IPS-NIHi11 (cell line): ENCODE data around the gene SMAD9.
"Not testable (repeated sequence)": the region's sequence is repeated elsewhere in the genome, so short reads cannot be mapped to it uniquely, and the experiment has no call there.

Experiments
- DNase-seq: peaks from one replicate; pipeline ENCODE4 v3.0.0; 2012; ENCODE audit warnings: mixed read lengths, low spot score

The SMAD9 gene

GRCh38 chr13:36910545-36910944, 9.5 kb downstream of the SMAD9 start:
- no peak for DNase-seq

GRCh38 chr13:36907821-36908220, 12.2 kb downstream of the SMAD9 start:
- no peak for DNase-seq

DNA sequence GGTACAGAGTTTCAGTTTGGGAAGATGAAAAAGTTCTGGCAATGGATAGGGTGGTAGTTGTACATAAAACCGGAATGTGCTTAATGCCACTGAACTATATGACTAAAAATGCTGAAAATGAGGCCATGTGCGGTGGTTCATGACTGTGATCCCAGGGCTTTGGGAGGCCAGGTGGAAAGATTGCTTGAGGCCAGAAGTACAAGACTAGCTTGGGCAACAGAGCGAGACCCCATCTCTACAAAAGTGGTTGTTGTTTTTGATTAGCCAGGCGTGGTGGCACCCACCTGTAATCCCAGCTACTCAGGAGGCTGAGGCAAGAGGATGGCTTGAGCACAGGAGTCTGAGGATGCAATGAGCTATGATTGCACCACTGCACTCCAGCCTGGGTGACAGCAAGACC, 12.8 kb downstream of the SMAD9 start:
- DNase-seq = no peak

GRCh38 chr13:36905944-36906343, 14.1 kb downstream of the SMAD9 start:
- no peak for DNase-seq

DNA sequence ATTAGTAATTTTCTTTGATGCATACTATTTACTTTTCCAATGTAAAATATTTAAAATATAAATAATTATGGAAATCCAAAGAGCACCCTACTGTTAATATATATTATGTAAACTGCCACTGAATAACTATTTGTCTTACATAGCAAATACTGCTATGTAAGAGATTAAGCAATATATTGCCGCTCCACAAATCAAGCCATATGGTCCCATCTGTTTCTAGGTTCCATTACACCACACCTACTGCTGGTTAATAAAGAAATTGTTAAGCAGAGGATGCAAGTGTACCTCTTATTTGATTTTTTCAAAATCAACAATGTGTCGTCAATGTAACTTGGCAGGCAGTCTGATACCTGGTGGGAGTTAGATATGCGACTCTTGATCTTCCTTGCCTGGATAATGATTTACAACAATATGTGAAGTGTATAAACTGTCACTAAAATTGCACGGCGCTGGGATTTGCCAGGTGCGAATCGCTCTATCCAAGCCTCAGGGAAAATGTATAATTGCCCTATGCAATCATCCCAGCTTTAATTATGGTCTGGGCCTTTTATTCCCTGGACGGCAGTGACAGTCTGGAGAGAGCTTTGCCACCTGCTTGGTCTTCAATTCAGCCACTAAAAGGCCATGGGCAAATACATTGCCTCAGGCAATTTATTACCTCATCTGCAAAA, 16.0 kb downstream of the SMAD9 start:
- DNase-seq = no peak

DNA sequence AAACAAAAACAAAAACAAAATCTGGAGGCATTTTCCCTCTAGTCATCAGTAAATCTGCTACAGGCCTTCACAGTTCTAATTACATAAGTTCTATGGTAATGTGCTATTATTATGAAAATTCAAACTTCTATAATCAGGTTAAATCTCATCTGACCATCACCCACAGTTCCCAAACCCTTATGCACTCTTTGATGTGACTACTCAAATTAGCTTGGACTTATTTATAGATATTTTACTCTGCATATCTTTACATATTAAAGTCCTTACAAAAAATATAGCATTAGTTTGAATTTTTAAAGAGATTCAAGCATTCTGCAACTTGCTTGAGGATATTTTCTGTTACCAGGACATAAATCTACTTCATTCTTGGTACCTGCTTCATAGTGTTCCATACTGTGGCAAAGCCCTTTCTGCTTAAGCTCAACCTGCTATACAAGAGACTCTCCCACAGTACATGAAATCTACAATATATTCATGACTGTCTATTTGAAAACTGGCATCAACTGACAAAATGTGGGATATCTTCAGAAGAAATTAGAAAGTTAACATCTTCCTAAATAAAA, 22.9 kb downstream of the SMAD9 start:
- no peak for DNase-seq

DNA sequence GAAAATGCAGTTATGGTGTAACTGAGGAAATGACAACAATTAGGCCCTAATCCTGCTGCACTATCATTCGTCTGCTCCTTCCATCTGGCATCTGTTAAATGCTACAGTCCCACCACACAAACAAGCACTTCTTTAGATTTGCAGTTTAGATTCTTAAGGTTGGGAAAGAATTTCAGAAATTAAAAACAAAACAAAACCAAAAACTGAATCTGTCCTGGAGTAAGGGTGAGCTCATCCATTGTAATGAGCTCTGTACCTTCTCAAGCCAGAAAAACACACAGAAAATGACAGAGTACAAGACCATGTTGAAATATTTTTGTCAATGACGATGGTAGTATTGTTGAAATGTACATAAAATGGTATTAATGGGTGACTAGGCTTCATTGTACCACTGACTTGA, 28.3 kb downstream of the SMAD9 start:
- DNase-seq = no peak

- no peak for DNase-seq
Observed at GRCh38 chr13:36888645-36889044, 31.4 kb downstream of the SMAD9 start.

- DNase-seq = no peak
Observed at GRCh38 chr13:36887758-36888521, 32.1 kb downstream of the SMAD9 start.

GRCh38 chr13:36885901-36886300, 34.1 kb downstream of the SMAD9 start:
- no peak for DNase-seq

DNA sequence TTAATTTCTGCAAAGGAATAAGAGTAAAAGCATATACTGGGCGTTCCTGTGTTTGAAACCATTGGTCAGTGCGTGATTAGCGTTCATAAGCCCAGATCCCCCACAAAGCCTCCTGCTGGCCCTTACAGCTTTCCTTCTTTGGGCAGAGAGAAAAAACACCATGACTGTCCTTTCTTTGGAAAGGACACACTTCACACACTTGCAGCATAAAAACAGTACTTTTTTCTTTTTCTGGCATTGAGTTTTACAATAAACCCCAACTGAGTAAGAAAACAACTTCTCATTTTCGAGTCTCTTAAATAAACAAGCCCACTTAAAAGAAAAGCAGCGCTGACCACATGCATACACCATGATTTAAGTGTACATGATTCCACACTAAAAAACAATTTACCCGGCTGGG, 35.8 kb downstream of the SMAD9 start:
- no peak for DNase-seq

GRCh38 chr13:36883824-36884223, 36.2 kb downstream of the SMAD9 start:
- no peak for DNase-seq

DNA sequence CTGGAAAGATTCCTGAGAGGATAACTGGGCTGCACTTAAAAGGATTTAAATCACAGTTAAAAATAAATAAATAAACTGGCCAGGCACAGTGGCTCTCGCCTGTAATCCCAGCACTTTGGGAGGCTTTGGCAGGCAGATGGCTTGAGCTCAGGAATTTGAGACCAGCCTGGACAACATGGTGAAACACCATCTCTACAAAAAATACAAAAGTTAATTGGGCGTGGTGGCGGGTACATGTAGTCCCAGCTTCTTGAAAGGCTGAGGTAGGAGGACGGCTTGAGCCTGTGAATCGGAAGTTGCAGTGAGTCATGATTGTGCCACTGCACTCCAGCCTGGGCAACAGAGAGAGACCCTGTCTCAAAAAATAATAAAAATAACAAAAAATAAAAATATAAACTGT, 36.6 kb downstream of the SMAD9 start:
- DNase-seq = not testable (repeated sequence)

DNA sequence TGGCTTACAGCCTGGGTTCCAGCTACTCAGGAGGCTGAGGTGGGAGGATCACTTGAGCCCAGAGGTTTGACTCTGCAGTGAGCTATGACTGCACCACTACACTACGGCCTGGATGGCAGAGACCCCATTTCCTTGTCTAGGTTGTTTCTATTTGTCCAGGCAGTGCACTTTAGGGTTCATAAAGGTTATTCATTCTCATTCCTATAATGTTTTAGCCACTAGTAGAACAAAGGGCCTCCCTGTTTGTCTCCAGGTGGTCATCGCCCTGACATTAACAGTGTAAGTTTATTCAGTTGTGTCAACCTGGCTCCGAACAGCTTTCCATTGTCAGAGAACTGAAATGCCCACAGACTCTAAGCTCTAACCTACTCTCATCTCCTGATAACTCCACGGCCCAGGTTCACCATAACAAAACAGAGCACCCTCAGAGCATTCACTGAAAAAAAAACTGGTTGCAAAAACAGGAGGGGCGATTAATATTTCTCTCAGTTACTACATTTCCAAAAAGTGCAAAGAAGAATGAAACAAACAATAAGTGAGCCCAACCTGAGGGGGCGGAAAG, 37.1 kb downstream of the SMAD9 start:
- no peak for DNase-seq

DNA sequence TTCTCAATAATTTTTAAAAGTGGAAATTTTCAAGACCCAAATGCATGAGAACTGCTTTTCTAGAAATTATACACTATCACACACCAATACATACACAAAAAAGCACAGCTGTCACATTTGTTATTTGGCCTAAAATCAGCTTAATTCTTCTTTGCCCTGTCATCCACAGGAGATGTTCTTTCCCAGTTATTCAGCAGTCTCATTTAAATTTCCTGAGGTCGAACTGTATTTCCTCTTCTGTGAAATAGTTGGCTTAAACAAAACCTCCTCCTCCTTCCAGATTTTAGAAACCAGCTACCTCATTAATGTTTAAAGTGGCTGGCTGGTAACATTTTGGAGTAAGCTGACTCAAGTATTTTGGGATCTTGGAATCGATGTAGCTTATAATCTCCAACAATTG, 39.1 kb downstream of the SMAD9 start:
- DNase-seq = no peak

- no peak for DNase-seq
Observed at GRCh38 chr13:36879218-36879938, 40.7 kb downstream of the SMAD9 start.

DNA sequence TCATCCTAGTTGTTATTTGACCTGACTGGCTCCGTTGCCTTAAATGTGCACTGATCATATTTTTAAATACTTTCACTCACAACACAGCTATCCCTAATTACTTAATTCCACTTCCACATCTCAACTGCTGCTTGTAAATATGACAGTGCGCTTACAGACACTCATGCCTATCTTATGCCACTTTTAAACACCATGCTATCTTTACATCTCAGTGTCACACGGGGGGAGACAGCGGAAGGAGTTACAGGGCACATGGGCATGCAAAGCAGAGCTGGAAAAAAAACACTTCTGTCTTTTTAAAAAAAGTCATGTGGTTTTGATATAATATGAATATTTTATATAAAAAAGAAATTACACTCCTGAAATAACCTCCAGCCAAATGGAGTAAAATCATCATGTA, 44.1 kb downstream of the SMAD9 start:
- DNase-seq = no peak

DNA sequence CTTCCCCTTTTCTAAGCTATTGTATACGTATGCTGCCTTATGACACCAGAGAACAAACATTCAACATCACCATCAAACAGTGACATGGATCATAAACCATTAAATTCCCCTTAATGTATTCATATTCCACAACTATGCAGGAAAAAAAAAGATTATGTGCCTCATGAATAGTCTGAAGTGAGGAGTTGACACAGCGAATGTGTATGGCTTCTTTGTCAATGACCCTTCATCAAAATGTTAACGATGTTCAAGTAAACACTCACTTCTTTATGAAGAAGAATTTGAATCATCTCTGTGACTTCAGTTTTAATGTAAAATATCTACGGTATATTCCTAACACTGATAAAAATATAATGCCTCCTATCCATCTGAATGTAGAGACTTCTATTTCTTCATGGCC, 44.6 kb downstream of the SMAD9 start:
- DNase-seq = no peak

DNA sequence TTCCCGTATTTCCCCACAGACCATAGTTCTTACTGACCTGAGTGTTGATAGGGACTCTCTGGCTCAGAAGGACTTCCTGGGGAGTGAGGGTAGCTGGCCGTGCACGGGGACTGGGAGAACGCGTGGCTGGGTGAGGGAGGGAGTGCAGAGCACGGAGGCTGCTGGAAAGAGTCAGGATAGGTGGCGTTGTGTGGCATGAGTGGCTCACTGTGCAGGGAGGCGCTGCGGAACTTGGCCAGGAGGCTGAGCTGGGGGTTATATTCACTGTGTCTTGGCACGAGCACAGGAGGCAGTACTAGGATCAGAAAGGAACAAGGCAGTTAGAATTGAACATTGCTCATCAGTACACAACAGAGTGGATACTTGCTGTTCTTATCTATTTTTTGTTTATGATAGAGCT, 47.4 kb downstream of the SMAD9 start:
- peak; percentile 19 for DNase-seq

- no peak for DNase-seq
Observed at GRCh38 chr13:36870050-36870692, 49.9 kb downstream of the SMAD9 start.

GRCh38 chr13:36866232-36866631, 53.8 kb downstream of the SMAD9 start:
- no peak for DNase-seq

- DNase-seq = no peak
Observed at GRCh38 chr13:36865265-36865664, 54.8 kb downstream of the SMAD9 start.
